HFF-Myc (cell line): Measurements from ENCODE around the gene SPAG6.

Experiments
- DNase-seq: peaks from one replicate; pipeline ENCODE4 v3.0.0-alpha.2; 2011; ENCODE audit warnings: low read depth; ENCODE audit errors: extremely low read depth
- H3K4me3 ChIP-seq: replicated peaks from 2 replicates; pipeline ENCODE4 v1.5.1; 2011; ENCODE audit warnings: low read depth, mild to moderate bottlenecking, control low read depth, low read length
- CTCF ChIP-seq: IDR thresholded peaks from 2 replicates; pipeline ENCODE4 v1.5.1; 2012; ENCODE audit warnings: mild to moderate bottlenecking, low read depth, low read length, control low read depth; ENCODE audit errors: missing control alignments

SPAG6 gene

GRCh38 chr10:22338185-22338900 lies 7.0 kb upstream of the SPAG6 start:
- no peak overlapping the region for H3K4me3 ChIP-seq
- DNase-seq = no peak
- no peak for TF ChIP-seq CTCF

DNA sequence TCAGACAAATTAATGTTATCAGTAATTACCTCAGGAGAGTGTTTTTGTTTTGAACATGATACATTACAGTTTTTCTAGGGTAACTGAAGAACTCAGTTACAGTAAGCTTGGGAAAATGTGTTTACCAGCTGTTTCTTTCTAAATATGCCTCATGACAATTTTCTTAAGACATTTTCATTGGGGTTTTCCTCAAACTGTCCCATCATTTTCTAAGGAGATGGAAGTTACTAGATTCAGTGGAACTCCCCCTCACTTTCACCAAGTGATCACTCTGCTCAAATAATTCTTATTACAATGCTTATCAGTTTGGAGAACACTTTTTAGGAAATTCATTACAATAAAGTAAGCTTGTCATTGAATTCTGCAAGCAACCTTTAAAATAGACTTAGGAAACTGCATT lies 6.4 kb upstream of the SPAG6 start:
- no peak overlapping the region for H3K4me3 ChIP-seq
- DNase-seq = no peak
- TF ChIP-seq CTCF = no peak

GRCh38 chr10:22339761-22340328 lies 5.5 kb upstream of the SPAG6 start:
- DNase-seq = no peak
- peak overlapping the region; percentile 58 for H3K4me3 ChIP-seq
- no peak for TF ChIP-seq CTCF

- no peak for TF ChIP-seq CTCF
- H3K4me3 ChIP-seq = peak overlapping the region; percentile 58
- DNase-seq = peak; percentile 72
These were observed 4.7 kb upstream of the SPAG6 start for GRCh38 chr10:22340329-22341189.

DNA sequence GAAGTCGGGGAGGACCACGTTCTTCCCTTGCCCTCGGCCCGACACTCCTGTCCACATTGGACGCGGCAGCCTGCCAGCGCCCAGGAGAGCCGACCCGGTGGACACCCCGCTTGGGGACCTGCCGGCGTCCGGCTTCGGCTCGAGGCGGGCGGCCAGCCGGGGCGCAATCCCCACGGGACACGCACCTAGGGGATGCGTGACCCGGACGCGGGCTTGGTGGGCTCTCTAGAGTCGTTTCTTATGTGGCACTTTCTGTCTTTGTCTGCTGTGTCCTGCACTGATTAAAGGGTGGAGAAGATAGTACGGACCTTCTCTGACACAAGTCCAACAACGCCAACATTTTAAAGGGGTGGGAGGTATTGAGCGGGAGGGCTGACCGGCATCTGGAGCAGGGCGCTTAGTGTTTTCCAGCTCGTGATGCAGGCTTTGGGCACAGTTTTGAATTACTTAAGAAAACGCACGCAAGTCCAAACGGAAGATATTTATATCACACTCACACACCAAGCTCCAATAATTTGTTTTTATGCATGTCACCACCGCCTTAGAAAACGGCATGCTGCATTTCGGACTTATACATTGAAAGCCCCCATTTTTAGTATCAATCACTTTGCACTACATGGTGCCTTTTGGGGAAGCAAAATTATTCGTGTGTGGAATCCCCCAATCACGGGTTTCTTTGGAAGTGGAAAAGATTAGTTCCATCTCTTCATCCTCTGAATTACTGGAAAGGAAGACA lies 3.9 kb upstream of the SPAG6 start:
- DNase-seq = no peak
- H3K4me3 ChIP-seq = peak overlapping the region; percentile 58
- TF ChIP-seq CTCF = no peak

DNA sequence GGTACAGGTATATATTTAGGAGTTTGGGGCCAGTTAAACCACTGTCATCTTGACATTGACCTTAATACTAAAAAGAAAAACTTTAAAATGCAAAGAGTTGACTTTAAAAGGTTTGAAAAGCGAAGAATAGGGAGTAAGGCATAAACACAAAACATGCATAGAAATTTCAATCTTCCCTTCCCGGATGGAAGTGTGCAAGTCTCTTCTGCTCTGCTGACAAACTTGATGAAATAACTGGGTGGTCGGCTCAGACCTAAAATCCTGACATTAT lies 3.4 kb upstream of the SPAG6 start:
- H3K4me3 ChIP-seq = no peak overlapping the region
- no peak for DNase-seq

More for the DNA sequence above, 3.4 kb upstream of the SPAG6 start:
- no peak for TF ChIP-seq CTCF
